HG03432 (cell line): ENCODE measurements around the gene ZDHHC16.
"Not testable (repeated sequence)": the region's sequence is repeated elsewhere in the genome, so short reads cannot be mapped to it uniquely, and the experiment has no call there.

Experiments used
- ATAC-seq: cut with Tn5 transposase; IDR thresholded peaks from one replicate; pipeline ENCODE4 v1.9.1; 2021; ENCODE audit warnings: mild to moderate bottlenecking, moderate library complexity; ENCODE audit not compliant: unreplicated experiment

ZDHHC16 gene

GRCh38 chr10:97475936-97476594 lies 30.1 kb downstream of the ZDHHC16 start:
- no peak for ATAC-seq

- ATAC-seq, result not testable (repeated sequence)
Measured at GRCh38 chr10:97479410-97479809, 33.4 kb downstream of the ZDHHC16 start.

- ATAC-seq, result no peak
Measured at GRCh38 chr10:97479939-97480338, 34.0 kb downstream of the ZDHHC16 start.

DNA sequence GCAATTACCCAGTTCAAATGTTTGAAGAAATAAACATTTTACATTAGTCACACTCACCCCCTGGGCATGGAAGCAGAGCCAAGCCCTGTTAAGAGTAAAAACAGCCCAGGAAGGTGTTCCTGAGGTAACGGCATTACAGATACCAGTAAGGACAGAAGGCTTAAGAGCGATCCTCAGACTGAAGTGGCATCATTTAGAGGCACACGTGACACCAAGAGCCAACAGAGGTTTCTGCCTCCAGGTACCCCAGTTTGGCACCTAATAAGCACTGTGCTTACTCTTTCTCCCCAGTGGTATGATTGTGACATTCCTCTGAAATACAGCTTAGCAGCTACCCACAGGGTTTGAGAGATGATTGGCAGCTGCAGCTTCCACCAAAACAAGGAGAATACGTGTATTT lies 35.1 kb downstream of the ZDHHC16 start:
- no peak for ATAC-seq

DNA sequence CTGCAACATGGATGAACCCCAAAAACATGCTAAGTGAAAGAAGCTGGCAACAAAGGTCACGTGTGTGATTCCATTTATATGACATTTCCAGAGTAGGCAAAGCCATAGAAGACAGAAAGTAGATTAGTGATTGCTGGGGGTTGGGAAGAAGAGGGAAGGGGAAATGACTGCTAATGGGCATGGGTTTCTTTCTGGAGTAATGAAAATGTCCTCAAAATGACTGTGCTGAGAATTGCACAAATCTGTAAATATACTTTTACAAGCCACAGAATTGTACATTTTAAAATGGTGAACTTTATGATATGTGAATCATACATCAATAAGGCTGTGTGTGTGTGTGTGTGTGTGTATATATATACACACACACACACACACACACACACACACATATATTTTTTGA lies 36.4 kb downstream of the ZDHHC16 start:
- no peak for ATAC-seq

DNA sequence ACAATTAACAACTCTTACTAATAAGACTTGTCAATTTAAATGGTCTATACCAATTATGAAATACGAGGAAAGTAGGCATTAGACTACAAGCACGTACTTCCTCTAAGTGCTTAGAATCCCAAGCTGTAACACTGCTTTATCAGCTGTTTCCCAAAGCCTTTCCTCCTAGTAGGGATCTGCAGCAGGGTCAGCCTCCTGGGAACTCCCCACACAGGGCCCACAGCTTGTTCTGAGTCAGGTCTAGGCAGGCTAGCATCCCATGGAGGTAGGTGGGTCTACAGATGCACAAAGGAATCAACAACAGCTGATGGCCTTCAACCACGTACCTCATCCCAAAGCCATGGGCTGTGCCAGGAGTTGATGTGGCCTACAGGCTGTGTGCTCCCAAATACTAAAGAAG lies 37.5 kb downstream of the ZDHHC16 start:
- no peak for ATAC-seq

DNA sequence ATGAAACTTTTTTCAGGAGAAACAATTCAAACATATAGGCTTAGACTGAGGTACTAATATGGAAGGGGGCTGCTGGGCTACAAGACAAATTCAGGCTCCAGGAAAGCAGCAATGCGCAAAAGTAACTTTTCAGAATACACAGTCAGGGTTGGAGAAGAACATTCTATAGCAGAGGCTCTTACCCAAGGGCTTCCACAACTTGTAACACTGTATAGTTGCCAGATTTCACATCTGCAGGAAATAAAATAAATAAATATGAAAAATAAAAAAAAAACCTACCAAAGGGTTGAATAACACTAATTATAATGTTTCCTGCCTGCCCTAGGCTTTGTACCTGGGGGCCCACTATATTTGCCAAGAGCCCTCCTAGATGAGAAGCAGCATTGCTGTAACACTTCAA lies 37.9 kb downstream of the ZDHHC16 start:
- ATAC-seq, result no peak

DNA sequence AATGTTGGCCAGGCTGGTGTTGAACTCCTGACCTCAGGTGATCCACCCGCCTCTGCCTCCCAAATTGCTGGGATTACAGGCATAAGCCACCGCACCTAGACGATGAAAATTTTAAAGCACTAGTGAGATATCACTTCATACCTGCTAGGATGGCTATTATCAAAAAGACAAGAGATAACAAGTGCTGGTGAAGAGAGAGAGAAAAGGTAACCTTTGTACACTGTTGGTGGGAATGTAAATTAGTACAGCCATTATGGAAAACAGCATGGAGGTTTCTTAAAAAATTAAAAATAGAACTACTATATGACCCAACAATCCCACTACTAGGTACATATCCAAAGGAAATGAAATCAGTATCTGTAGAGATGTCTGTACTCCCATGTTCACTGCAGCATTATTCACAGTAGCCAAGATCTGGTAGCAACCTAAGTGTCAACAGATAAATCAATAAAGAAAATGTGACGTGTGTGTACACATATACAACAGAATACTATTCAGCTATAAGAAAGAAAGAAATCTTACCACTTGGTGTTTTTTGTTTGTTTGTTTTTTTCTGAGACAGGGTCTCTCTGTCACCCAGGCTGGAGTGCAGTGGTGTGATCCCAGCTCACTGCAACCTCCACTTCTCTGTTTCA lies 39.8 kb downstream of the ZDHHC16 start:
- no peak for ATAC-seq

DNA sequence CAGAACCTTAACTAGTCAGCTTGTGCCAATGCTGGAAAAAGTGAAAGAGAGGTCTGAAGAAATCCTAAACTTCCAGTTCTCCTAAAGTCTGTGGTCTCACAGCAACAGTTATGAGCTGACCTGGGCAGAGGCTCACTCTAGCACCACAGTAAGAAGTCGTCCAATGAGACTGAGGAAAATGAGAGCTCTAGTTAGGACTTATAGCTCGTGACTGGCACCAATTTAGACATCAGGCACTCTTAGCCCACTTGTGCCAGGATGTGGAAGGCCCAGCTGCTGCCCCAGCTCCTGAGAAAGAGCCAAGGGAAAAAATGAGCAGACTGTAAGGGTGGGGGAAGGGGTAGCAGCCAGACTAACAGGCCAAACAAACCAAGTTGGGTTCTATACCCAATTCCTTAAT lies 44.6 kb downstream of the ZDHHC16 start:
- no peak for ATAC-seq

GRCh38 chr10:97494151-97494550 lies 48.2 kb downstream of the ZDHHC16 start:
- no peak for ATAC-seq

- ATAC-seq, result no peak
Measured at GRCh38 chr10:97494863-97495506, 49.0 kb downstream of the ZDHHC16 start.

DNA sequence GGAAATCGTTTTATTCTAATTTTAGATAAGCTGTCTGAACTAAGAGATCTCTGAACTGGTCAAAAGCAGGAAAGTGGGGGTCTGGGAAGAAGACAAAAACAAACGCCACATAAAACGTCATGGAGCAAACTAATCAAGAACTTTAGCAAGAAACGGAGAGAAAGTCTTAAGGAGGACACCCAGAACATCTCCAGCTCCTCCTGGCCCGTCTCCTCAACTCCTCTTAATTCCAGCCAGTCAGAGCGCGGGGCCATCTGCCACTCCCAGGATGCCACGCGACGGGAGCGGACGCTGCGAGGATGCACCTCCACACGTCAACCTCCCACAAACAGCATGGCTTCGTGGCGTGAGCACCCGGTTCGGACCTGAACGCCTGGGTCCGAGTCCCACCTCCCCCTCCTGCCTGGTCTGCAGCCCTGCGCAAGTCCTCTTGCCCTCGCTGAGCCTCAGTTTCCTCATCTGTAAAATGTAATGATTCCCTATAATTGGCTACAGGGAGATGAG lies 51.6 kb downstream of the ZDHHC16 start:
- peak; percentile 34 for ATAC-seq

- peak; percentile 92 for ATAC-seq
Measured at GRCh38 chr10:97498076-97498840, 52.3 kb downstream of the ZDHHC16 start, which contains the start of gene MMS19. MMS19 (minus strand) TSS chr10:97498422; CDS start chr10:97498384, 38 bp downstream.

DNA sequence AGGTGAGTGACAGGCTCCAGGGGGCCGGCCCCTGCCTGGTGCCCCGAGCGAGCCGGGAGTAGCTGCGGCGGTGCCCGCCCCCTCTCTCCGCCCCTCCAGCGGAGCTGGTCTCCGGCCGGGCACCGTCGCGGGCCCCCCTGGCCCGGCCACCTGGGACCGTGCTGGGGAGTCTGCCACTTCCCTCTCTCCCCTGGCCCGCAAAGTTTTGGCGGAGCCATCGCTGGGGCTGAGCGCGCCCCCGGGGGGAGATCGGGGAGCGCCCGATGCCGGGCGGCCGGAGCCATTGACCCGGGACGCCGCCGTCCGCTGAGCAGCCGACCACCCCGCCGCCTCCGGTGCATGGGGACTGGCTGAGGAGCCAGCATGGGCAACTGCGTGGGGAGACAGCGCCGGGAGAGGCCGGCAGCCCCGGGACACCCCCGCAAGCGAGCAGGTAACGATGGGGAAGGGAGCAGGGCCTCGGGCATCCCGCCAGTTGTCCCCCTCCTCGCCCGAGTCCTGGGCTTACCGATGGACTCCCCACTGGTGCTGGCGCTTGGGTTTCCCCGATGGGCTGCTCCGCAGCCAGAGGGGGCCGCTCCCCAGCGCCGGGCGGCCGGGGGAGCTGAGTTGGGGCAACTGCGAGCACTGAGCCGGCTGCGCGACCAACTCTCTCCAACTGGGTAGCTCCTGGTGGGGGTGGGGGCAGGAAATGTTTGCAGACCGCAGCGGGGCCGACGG lies 53.0 kb downstream of the ZDHHC16 start, which contains the start of gene UBTD1:
Gene UBTD1, plus strand, starts transcription at position 84 of the 720 bp plus-strand sequence. Its CDS starts 280 bp downstream, at position 364.
- ATAC-seq, result peak; percentile 2

- no peak for ATAC-seq
Measured at GRCh38 chr10:97499561-97500296, 53.8 kb downstream of the ZDHHC16 start.

DNA sequence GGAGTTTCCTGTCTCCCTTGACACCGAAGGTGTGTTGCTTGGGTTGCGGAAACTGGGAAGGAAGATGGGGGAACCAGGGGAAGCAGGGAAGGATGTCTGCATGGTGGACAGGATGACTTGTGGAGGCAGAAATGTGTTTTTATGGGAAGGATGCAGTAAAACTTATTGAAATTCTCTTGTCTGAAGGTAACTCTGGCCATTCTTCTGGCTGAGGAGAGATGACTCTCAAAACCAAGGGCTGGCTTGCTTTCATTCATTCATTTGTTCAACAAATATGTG lies 54.3 kb downstream of the ZDHHC16 start:
- no peak for ATAC-seq

GRCh38 chr10:97502916-97503315 lies 56.9 kb downstream of the ZDHHC16 start:
- no peak for ATAC-seq

DNA sequence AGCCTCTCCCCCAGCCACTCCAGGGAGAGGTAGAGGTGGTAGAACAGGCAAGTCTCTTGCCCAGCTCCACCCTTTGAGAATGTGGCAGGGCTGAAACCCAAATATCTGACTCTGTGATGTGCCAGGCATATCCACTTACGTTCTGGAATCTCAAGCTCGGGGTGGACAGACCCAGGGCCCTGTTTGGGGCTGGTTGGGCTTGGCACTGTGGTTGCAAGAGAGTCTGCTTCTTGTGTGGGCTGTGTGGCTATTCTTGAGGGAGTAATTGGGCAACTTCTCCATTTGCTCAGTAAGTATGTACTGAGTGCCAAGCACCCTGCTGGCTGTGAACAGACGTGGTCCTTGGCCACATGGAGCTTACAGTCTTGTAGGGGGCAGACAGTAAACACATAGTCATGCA lies 57.4 kb downstream of the ZDHHC16 start:
- ATAC-seq, result no peak

- no peak for ATAC-seq
Measured at GRCh38 chr10:97505152-97505551, 59.2 kb downstream of the ZDHHC16 start.
